Measurements from ENCODE around the gene AMPH. TPM values are rescaled to one million over a fixed set of nuclear protein-coding genes. Genes with fewer than 3 reads are reported as not detected.
A peak's percentile ranks its signal among the peaks of the same experiment; 100 is the strongest.

The AMPH gene
- not detected for total RNA-seq

- CTCF ChIA-PET = interaction anchor here (1.5 to 2.7 kb wide), 2 partner anchors 224 to 232 kb away, joined by 3 to 14 read pairs; no protein-coding TSS in a partner anchor
- DNase-seq = no peak
- peaks cover 59% of the 10 kb centered on the region for H3K27me3 Mint-ChIP-seq
- ATAC-seq = peak; percentile 47
- peak within 1 kb of the TSS; percentile 48 for H3K4me3 Mint-ChIP-seq
- H3K4me1 Mint-ChIP-seq = peaks cover 5% of the 10 kb centered on the region
- no peak within 1 kb of the TSS for H3K27ac Mint-ChIP-seq
- no peaks in the 10 kb centered on the region for H3K36me3 Mint-ChIP-seq
- H3K9me3 Mint-ChIP-seq (ENCODE audit: low read depth) = no peaks in the 10 kb centered on the region
Observed at GRCh38 chr7:38630720-38631673, at the start of gene AMPH. AMPH (minus strand) TSS chr7:38631373; CDS start chr7:38631351, 22 bp downstream.

- H3K36me3 Mint-ChIP-seq = no peaks in the 10 kb centered on the region
- H3K9me3 Mint-ChIP-seq (ENCODE audit: low read depth) = no peaks in the 10 kb centered on the region
- H3K27me3 Mint-ChIP-seq = peaks cover 13% of the 10 kb centered on the region
- H3K4me1 Mint-ChIP-seq = no peaks in the 10 kb centered on the region
- CTCF ChIA-PET = interaction anchor here (0.9 to 1.3 kb wide), 2 partner anchors 20 to 30 kb away, joined by 3 read pairs; no protein-coding TSS in a partner anchor
- H3K4me3 Mint-ChIP-seq = no peak overlapping the region
- no peak for DNase-seq
- no peak for ATAC-seq
- H3K27ac Mint-ChIP-seq = no peak overlapping the region
Observed at GRCh38 chr7:38679419-38679818, 48.2 kb upstream of the AMPH start.

- CTCF ChIA-PET = interaction anchor here (0.9 to 1.3 kb wide), 2 partner anchors 19 to 31 kb away, joined by 3 read pairs; no protein-coding TSS in a partner anchor
- DNase-seq (no peak), ATAC-seq (no peak)
- Mint-ChIP-seq H3K27ac (no peak overlapping the region), H3K36me3 (no peaks in the 10 kb centered on the region), H3K27me3 (peaks cover 13% of the 10 kb centered on the region), H3K9me3 (ENCODE audit: low read depth) (no peaks in the 10 kb centered on the region), H3K4me3 (no peak overlapping the region), H3K4me1 (no peaks in the 10 kb centered on the region)
Observed at GRCh38 chr7:38678698-38679054, 47.5 kb upstream of the AMPH start.

- CTCF ChIA-PET = no interaction called here
- ATAC-seq = no peak
- Mint-ChIP-seq H3K4me1 (no peaks in the 10 kb centered on the region), H3K9me3 (ENCODE audit: low read depth) (no peaks in the 10 kb centered on the region), H3K4me3 (no peak overlapping the region), H3K36me3 (no peaks in the 10 kb centered on the region), H3K27ac (no peak overlapping the region), H3K27me3 (peaks cover 12% of the 10 kb centered on the region)
- DNase-seq = no peak
Observed at GRCh38 chr7:38677981-38678697, 47.0 kb upstream of the AMPH start.

- CTCF ChIA-PET = no interaction called here
- H3K9me3 Mint-ChIP-seq (ENCODE audit: low read depth) = no peaks in the 10 kb centered on the region
- no peaks in the 10 kb centered on the region for H3K36me3 Mint-ChIP-seq
- ATAC-seq (no peak), DNase-seq (no peak)
- no peak overlapping the region for H3K27ac Mint-ChIP-seq
- H3K4me1 Mint-ChIP-seq = no peaks in the 10 kb centered on the region
- H3K27me3 Mint-ChIP-seq = peaks cover 8% of the 10 kb centered on the region
- no peak overlapping the region for H3K4me3 Mint-ChIP-seq
Observed at GRCh38 chr7:38675494-38676106, 44.4 kb upstream of the AMPH start.

- DNase-seq (no peak), ATAC-seq (no peak)
- H3K4me3 Mint-ChIP-seq = no peak overlapping the region
- H3K4me1 Mint-ChIP-seq = no peaks in the 10 kb centered on the region
- peaks cover 9% of the 10 kb centered on the region for H3K27me3 Mint-ChIP-seq
- no peak overlapping the region for H3K27ac Mint-ChIP-seq
- H3K9me3 Mint-ChIP-seq (ENCODE audit: low read depth) = no peaks in the 10 kb centered on the region
- H3K36me3 Mint-ChIP-seq = no peaks in the 10 kb centered on the region
- CTCF ChIA-PET = no interaction called here
Observed at GRCh38 chr7:38674513-38674912, 43.3 kb upstream of the AMPH start.

GRCh38 chr7:38673795-38674194 is 42.6 kb upstream of the AMPH start:
- CTCF ChIA-PET = interaction anchor here (1.5 kb wide), 1 partner anchor 258 kb away, joined by 3 read pairs; no protein-coding TSS in a partner anchor
- H3K36me3 Mint-ChIP-seq = no peaks in the 10 kb centered on the region
- DNase-seq = no peak
- H3K27ac Mint-ChIP-seq = no peak overlapping the region
- no peak overlapping the region for H3K4me3 Mint-ChIP-seq
- no peak for ATAC-seq
- no peaks in the 10 kb centered on the region for H3K9me3 Mint-ChIP-seq (ENCODE audit: low read depth)
- no peaks in the 10 kb centered on the region for H3K4me1 Mint-ChIP-seq
- H3K27me3 Mint-ChIP-seq = peaks cover 9% of the 10 kb centered on the region

- no peak for ATAC-seq
- no peak for DNase-seq
- CTCF ChIA-PET = interaction anchor here (1.1 to 2.0 kb wide), 3 partner anchors 10 to 260 kb away, joined by 3 to 5 read pairs (median 3); no protein-coding TSS in a partner anchor
- H3K36me3 Mint-ChIP-seq = no peaks in the 10 kb centered on the region
- peaks cover 9% of the 10 kb centered on the region for H3K27me3 Mint-ChIP-seq
- no peaks in the 10 kb centered on the region for H3K4me1 Mint-ChIP-seq
- no peak overlapping the region for H3K4me3 Mint-ChIP-seq
- H3K9me3 Mint-ChIP-seq (ENCODE audit: low read depth) = no peaks in the 10 kb centered on the region
- H3K27ac Mint-ChIP-seq = no peak overlapping the region
Observed at GRCh38 chr7:38671911-38672905, 41.0 kb upstream of the AMPH start.

GRCh38 chr7:38669965-38670520 is 38.9 kb upstream of the AMPH start:
- H3K27me3 Mint-ChIP-seq = peaks cover 5% of the 10 kb centered on the region
- CTCF ChIA-PET = interaction anchor here (1.7 kb wide), 1 partner anchor 10 kb away, joined by 6 read pairs; no protein-coding TSS in a partner anchor
- no peak overlapping the region for H3K4me3 Mint-ChIP-seq
- DNase-seq = no peak
- H3K27ac Mint-ChIP-seq = no peak overlapping the region
- no peak for ATAC-seq
- H3K36me3 Mint-ChIP-seq = no peaks in the 10 kb centered on the region
- no peaks in the 10 kb centered on the region for H3K9me3 Mint-ChIP-seq (ENCODE audit: low read depth)
- no peaks in the 10 kb centered on the region for H3K4me1 Mint-ChIP-seq

- ATAC-seq = no peak
- Mint-ChIP-seq H3K4me3 (no peak overlapping the region), H3K4me1 (no peaks in the 10 kb centered on the region), H3K27me3 (peaks cover 28% of the 10 kb centered on the region), H3K9me3 (ENCODE audit: low read depth) (no peaks in the 10 kb centered on the region), H3K27ac (no peak overlapping the region), H3K36me3 (no peaks in the 10 kb centered on the region)
- CTCF ChIA-PET = interaction anchor here (1.0 kb wide), 1 partner anchor 120 kb away, joined by 3 read pairs; no protein-coding TSS in a partner anchor
- DNase-seq = no peak
Observed at GRCh38 chr7:38664972-38665371, 33.8 kb upstream of the AMPH start.

GRCh38 chr7:38660427-38661099 is 29.4 kb upstream of the AMPH start:
- H3K36me3 Mint-ChIP-seq = no peaks in the 10 kb centered on the region
- ATAC-seq = peak; percentile 60
- no peaks in the 10 kb centered on the region for H3K9me3 Mint-ChIP-seq (ENCODE audit: low read depth)
- no peak overlapping the region for H3K27ac Mint-ChIP-seq
- DNase-seq = no peak
- H3K4me3 Mint-ChIP-seq = no peak overlapping the region
- CTCF ChIA-PET = interaction anchor here (0.7 to 3.3 kb wide), 12 partner anchors 9 to 552 kb away, joined by 3 to 37 read pairs (median 4); no protein-coding TSS in a partner anchor
- H3K27me3 Mint-ChIP-seq = peaks cover 31% of the 10 kb centered on the region
- H3K4me1 Mint-ChIP-seq = no peaks in the 10 kb centered on the region

All from activated CD8-positive, alpha-beta memory T cell treated with anti-CD3 and anti-CD28 coated beads, Interleukin-2, amount 10 ng/mL, durations not matched to agents 7 days and 5 days (primary cell).